GM10266 (cell line): ENCODE results near the gene CLGN.

Experiments used
- DNase-seq: peaks from one replicate; pipeline ENCODE4 v3.0.0; 2012; ENCODE audit errors: extremely low spot score
- TF ChIP-seq, protein P1 (sequence below): IDR thresholded peaks from 2 replicates; pipeline ENCODE4 v1.5.1; 2012; ENCODE audit warnings: mild to moderate bottlenecking, low read depth; ENCODE audit not compliant: control insufficient read depth, insufficient read depth; ENCODE audit errors: missing control alignments

Gene CLGN, protein sequence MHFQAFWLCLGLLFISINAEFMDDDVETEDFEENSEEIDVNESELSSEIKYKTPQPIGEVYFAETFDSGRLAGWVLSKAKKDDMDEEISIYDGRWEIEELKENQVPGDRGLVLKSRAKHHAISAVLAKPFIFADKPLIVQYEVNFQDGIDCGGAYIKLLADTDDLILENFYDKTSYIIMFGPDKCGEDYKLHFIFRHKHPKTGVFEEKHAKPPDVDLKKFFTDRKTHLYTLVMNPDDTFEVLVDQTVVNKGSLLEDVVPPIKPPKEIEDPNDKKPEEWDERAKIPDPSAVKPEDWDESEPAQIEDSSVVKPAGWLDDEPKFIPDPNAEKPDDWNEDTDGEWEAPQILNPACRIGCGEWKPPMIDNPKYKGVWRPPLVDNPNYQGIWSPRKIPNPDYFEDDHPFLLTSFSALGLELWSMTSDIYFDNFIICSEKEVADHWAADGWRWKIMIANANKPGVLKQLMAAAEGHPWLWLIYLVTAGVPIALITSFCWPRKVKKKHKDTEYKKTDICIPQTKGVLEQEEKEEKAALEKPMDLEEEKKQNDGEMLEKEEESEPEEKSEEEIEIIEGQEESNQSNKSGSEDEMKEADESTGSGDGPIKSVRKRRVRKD

DNA sequence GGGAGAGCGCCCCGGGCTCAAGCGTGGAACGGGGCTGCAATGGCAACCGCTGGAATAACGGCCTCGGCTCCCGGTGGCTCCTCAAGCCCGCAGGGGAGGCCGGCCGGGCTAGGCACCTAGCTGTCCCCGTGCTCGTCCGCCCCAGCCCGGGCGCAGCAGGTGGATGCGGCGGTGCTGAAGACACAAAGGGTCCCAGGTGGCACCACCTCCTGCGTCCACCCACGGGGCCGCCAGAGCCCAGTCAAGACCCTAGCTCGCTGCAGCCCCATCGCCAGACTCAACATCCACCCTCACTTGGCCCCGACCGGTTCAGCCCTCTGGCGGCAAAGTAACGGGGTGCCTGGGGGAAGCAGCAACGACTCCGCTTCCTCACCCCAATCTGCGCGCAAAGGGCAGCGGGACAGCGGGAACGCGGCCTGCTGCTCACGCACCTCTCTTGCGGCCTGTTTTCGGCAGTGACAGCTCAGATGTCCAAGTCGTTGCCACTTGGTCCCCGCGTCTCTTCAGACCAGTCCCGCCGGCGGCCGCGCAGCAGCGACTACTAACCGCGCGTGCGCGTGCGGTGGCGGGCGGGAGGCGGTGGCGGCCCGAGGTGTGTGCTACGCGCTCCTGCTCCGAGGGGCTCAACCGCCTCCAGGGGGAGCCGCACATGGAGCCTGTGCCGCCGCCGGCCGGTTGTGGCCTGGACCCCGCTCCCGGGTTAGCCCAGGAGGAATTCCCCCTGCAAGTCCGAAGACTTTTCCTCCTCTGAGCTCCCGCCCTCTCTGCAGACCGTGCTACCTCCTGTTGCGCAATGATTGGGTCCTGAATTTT lies at the start of gene CLGN:
Gene CLGN, minus strand, starts transcription at position 543 of the 813 bp plus-strand sequence. CDS start 14,570 bp downstream, outside the sequence.
- peak; percentile 53 for DNase-seq
- TF ChIP-seq, protein P1, sequence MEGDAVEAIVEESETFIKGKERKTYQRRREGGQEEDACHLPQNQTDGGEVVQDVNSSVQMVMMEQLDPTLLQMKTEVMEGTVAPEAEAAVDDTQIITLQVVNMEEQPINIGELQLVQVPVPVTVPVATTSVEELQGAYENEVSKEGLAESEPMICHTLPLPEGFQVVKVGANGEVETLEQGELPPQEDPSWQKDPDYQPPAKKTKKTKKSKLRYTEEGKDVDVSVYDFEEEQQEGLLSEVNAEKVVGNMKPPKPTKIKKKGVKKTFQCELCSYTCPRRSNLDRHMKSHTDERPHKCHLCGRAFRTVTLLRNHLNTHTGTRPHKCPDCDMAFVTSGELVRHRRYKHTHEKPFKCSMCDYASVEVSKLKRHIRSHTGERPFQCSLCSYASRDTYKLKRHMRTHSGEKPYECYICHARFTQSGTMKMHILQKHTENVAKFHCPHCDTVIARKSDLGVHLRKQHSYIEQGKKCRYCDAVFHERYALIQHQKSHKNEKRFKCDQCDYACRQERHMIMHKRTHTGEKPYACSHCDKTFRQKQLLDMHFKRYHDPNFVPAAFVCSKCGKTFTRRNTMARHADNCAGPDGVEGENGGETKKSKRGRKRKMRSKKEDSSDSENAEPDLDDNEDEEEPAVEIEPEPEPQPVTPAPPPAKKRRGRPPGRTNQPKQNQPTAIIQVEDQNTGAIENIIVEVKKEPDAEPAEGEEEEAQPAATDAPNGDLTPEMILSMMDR, result peak; percentile 23

DNA sequence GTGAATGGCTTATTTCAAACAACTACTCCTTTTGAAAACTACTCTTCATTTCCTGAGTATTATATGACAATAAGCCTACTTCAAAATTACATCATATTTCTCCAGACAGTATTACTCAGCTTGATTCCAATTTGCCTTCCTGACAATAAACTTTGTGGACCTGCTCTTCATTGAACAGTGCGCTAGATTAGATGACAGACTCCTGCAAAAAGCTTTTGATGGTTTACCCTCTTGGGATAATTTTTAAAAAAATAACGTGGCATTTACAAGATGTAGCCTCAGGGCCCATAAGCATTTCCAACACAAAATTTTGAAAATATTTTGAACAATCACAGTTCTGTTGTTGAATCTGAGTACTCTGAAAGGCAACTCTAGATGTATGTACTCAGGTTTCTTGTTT lies 44.7 kb upstream of the CLGN start:
- TF ChIP-seq, protein P1, result no peak
- DNase-seq, result no peak

DNA sequence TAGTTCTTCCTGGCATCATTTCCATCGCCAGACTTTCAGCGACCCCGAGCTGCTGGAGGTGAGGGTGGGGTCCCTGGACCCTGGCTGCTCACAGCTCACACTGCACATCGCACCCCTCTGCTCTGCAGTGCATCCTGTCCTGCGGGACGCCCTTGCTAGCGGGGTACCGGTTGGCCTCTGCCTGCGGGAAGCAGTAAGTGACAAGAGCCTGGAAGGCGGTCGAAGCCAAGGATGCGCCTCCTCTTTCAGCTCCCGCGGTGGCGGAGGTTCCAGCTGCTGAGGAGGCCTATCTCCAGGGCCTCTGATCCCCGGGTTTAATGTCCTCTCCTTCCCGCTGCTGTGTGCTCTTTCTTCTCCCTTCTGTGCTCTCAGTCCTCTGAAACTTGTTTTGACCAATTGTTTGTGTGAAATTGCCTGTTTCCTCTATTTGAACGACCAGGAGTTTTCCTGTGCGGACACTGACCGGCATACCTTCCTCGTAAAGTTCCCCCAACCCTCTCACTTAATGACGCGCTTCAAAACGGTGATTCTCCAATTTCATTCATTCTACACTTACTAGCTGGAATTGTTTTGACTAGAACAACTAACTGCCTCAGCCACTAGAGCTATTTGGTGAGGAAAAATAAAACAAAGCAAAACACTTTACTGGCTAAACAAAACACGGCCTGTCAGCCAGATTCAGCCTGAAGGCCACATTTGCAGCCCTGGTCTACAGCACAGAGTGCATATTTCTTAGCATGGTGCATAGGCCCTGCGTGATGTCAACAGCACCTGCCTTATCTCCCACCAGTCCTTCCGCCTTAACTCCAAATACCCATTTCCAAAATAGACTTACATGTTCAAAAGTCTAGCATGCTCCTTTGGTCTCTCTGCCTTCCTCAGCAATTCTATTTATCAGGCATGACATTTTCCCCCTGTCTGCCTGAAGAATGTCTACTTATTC lies 42.6 kb upstream of the CLGN start:
- DNase-seq, result no peak
- TF ChIP-seq, protein P1, result no peak

DNA sequence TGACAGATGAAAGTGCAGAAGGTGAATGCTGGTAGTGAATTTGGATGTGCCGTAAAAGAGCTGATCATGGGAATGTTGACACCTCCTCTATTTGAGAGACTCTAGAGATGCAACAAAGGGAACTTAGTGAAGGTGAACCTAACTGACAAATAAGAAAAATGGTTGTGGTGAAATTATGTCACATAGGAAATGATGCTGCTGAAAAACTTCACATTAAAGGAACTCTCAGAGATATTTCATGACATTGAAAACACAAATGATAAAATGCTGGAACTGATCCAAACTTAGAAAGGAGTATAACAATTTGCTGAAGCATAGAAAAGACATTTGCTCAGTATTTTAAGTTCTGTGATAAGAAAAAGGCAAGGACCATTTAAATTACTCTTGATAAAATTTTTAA lies 38.7 kb upstream of the CLGN start:
- TF ChIP-seq, protein P1, result no peak
- no peak for DNase-seq

DNA sequence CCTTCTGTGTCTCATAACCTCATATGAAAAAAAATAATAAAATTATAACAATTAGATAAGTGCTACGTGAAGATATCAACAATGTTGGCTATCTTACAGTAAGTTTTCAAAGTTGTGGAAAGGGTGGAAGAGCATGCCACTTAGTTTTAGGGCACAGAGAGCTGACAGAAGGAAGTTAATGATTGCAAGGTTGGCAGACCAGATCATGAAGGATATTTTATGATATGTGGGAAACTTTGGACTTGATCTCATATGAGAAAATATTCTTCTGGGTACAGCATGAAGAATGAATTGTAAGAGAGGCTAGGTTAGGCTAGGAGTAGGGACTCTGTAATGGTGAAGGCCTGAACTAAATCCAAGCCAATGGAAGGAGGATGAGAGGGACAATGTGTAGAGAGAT lies 36.2 kb upstream of the CLGN start:
- TF ChIP-seq, protein P1, result no peak
- no peak for DNase-seq

DNA sequence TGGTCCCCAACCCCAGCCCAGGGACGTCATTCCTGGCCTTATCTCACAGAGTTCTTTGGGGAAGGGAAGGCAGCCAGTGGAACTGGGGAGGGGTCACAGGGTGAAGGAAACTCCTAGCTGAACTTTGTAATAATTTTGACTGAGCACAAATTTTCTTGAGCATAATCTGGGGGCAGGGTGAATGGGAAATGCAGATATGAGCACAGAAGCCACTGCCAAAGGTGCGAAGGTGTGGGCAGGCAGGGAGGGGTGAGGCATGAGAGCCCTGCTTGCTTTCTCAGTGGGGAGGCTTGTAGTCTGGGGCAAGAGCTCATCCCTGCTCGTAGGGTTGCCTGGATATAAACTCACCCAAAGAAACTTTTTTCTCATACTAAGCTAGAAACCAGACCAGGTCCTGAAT lies 35.7 kb upstream of the CLGN start:
- TF ChIP-seq, protein P1, result no peak
- DNase-seq, result no peak
